WTC11 (cell line): ENCODE measurements around the gene ECM1. TPM values are rescaled to one million over a fixed set of nuclear protein-coding genes. Genes with fewer than 3 reads are reported as not detected.
A peak's percentile ranks its signal among the peaks of the same experiment; 100 is the strongest.

ENCODE experiments used
- ATAC-seq: fragments of 200-7000 bp; cut with Tn5 transposase; 2 replicates; pipeline ENCODE4 v1.10.0; 2021; ENCODE audit warnings: mild to moderate bottlenecking, moderate library complexity
- CTCF ChIA-PET: fragments of 300-600 bp; sonication (Branson Sonifier 250); formaldehyde crosslinking; loops from one replicate; lab custom pipeline; 2021; ENCODE audit warnings: antibody characterized with exemption; lab: Charles Lee
- POLR2A ChIA-PET: fragments of 350-600 bp; sonication (Branson Sonifier 250); formaldehyde crosslinking; loops from one replicate; lab custom pipeline; 2021; ENCODE audit warnings: antibody characterized with exemption; lab: Charles Lee
- DNase-seq: peaks from one replicate; pipeline ENCODE4 v3.0.0; 2021; ENCODE audit warnings: low spot score
- H3K27ac Mint-ChIP-seq: 2 replicates; pipeline ENCODE4 v1.8.0; 2021; ENCODE audit warnings: mixed read lengths
- H3K27me3 Mint-ChIP-seq: 2 replicates; pipeline ENCODE4 v1.8.0; 2021; ENCODE audit warnings: low read depth, mild to moderate bottlenecking, moderate library complexity, mixed read lengths
- H3K36me3 Mint-ChIP-seq: 2 replicates; pipeline ENCODE4 v1.8.0; 2021; ENCODE audit warnings: mixed read lengths
- H3K4me1 Mint-ChIP-seq: 2 replicates; pipeline ENCODE4 v1.8.0; 2022; ENCODE audit warnings: mixed read lengths
- H3K4me3 Mint-ChIP-seq: 2 replicates; pipeline ENCODE4 v1.8.0; 2021; ENCODE audit warnings: mild to moderate bottlenecking, moderate library complexity, mixed read lengths
- H3K9me3 Mint-ChIP-seq: 2 replicates; pipeline ENCODE4 v1.8.0; 2021; ENCODE audit warnings: mixed read lengths
- ATF1 ChIP-seq: sonication (generic); formaldehyde crosslinking; IDR thresholded peaks from 2 replicates; pipeline ENCODE4 v1.8.1; 2023; ENCODE audit warnings: mild to moderate bottlenecking, moderate library complexity, missing genetic modification reagents
- CBFB ChIP-seq: sonication (generic); formaldehyde crosslinking; IDR thresholded peaks from 2 replicates; pipeline ENCODE4 v1.8.1; 2022; ENCODE audit warnings: mild to moderate bottlenecking, low read depth, missing genetic modification reagents
- CREB1 ChIP-seq: sonication (generic); formaldehyde crosslinking; IDR thresholded peaks from 2 replicates; pipeline ENCODE4 v1.8.0; 2023; ENCODE audit warnings: mild to moderate bottlenecking, missing genetic modification reagents
- CREM ChIP-seq: sonication (generic); formaldehyde crosslinking; IDR thresholded peaks from 2 replicates; pipeline ENCODE4 v1.8.1; 2022; ENCODE audit warnings: mild to moderate bottlenecking, missing genetic modification reagents, moderate library complexity
- ETV6 ChIP-seq: sonication (generic); formaldehyde crosslinking; IDR thresholded peaks from 2 replicates; pipeline ENCODE4 v1.8.1; 2022; ENCODE audit warnings: mild to moderate bottlenecking, missing genetic modification reagents
- FOXJ3 ChIP-seq: sonication (generic); formaldehyde crosslinking; IDR thresholded peaks from 2 replicates; pipeline ENCODE4 v1.9.0; 2021; ENCODE audit warnings: missing genetic modification reagents, mild to moderate bottlenecking, borderline replicate concordance
- GABPB1 ChIP-seq: sonication (generic); formaldehyde crosslinking; IDR thresholded peaks from 2 replicates; pipeline ENCODE4 v1.8.1; 2023; ENCODE audit warnings: mild to moderate bottlenecking, missing genetic modification reagents
- MXD4 ChIP-seq: fragments of 250-450 bp; sonication (Bioruptor Pico); IDR thresholded peaks from 2 replicates; pipeline ENCODE4 v1.8.0; 2021; ENCODE audit warnings: mild to moderate bottlenecking, moderate library complexity, borderline replicate concordance
- NFATC4 ChIP-seq: fragments of 250-450 bp; sonication (Bioruptor Pico); IDR thresholded peaks from 2 replicates; pipeline ENCODE4 v1.9.0; 2021; ENCODE audit warnings: mild to moderate bottlenecking
- NFE2L1 ChIP-seq: sonication (generic); formaldehyde crosslinking; IDR thresholded peaks from 2 replicates; pipeline ENCODE4 v1.8.1; 2023; ENCODE audit warnings: missing genetic modification reagents
- NR2C2 ChIP-seq: sonication (generic); formaldehyde crosslinking; IDR thresholded peaks from 2 replicates; pipeline ENCODE4 v1.8.0; 2022; ENCODE audit warnings: mild to moderate bottlenecking, missing genetic modification reagents
- NR3C1 ChIP-seq: sonication (generic); formaldehyde crosslinking; conservative IDR thresholded peaks from 2 replicates; pipeline ENCODE4 v1.8.1; 2023; ENCODE audit warnings: low read depth, mild to moderate bottlenecking, missing genetic modification reagents
- PRRX2 ChIP-seq: fragments of 250-450 bp; sonication (Bioruptor Pico); IDR thresholded peaks from 2 replicates; pipeline ENCODE4 v1.8.0; 2021; ENCODE audit warnings: mild to moderate bottlenecking
- SP1 ChIP-seq: sonication (generic); formaldehyde crosslinking; conservative IDR thresholded peaks from 2 replicates; pipeline ENCODE4 v1.8.1; 2022; ENCODE audit warnings: missing genetic modification reagents
- TCF7 ChIP-seq: sonication (generic); formaldehyde crosslinking; IDR thresholded peaks from 2 replicates; pipeline ENCODE4 v1.8.0; 2022; ENCODE audit warnings: mild to moderate bottlenecking, low read depth, missing genetic modification reagents, moderate library complexity
- TEAD1 ChIP-seq: sonication (generic); formaldehyde crosslinking; IDR thresholded peaks from 2 replicates; pipeline ENCODE4 v1.8.0; 2022; ENCODE audit warnings: mild to moderate bottlenecking, missing genetic modification reagents
- TEAD4 ChIP-seq: sonication (generic); formaldehyde crosslinking; IDR thresholded peaks from 2 replicates; pipeline ENCODE4 v1.8.0; 2022; ENCODE audit warnings: mild to moderate bottlenecking, missing genetic modification reagents
- ZBTB21 ChIP-seq: sonication (generic); formaldehyde crosslinking; IDR thresholded peaks from 2 replicates; pipeline ENCODE4 v1.8.1; 2023; ENCODE audit warnings: mild to moderate bottlenecking, missing genetic modification reagents, borderline replicate concordance
- ZNF219 ChIP-seq: sonication (generic); formaldehyde crosslinking; IDR thresholded peaks from 2 replicates; pipeline ENCODE4 v1.8.0; 2023; ENCODE audit warnings: missing genetic modification reagents, mild to moderate bottlenecking, borderline replicate concordance
- ZNF263 ChIP-seq: sonication (generic); formaldehyde crosslinking; IDR thresholded peaks from 2 replicates; pipeline ENCODE4 v1.8.1; 2022; ENCODE audit warnings: low read depth, mild to moderate bottlenecking, moderate library complexity, missing genetic modification reagents
- total RNA-seq: library from RNA; stranded (reverse); gene quantifications from 3 replicates; pipeline ENCODE4 v1.2.3, GENCODE V29; 2021
- TF ChIP-seq, protein P1 (sequence below): sonication (generic); formaldehyde crosslinking; IDR thresholded peaks from 2 replicates; pipeline ENCODE4 v1.8.1; 2023; ENCODE audit warnings: mild to moderate bottlenecking, moderate library complexity, missing genetic modification reagents
- TF ChIP-seq, protein P2 (sequence below): sonication (generic); formaldehyde crosslinking; IDR thresholded peaks from 2 replicates; pipeline ENCODE4 v1.8.1; 2022; ENCODE audit warnings: mild to moderate bottlenecking, missing genetic modification reagents, moderate library complexity, borderline replicate concordance
- TF ChIP-seq, protein P3 (sequence below): fragments of 250-450 bp; sonication (Bioruptor Pico); IDR thresholded peaks from 2 replicates; pipeline ENCODE4 v1.8.0; 2021; ENCODE audit warnings: mild to moderate bottlenecking
- TF ChIP-seq, protein P4 (sequence below): sonication (generic); formaldehyde crosslinking; IDR thresholded peaks from 2 replicates; pipeline ENCODE4 v1.8.1; 2023; ENCODE audit warnings: mild to moderate bottlenecking, missing genetic modification reagents
- TF ChIP-seq, protein P5 (sequence below): sonication (generic); formaldehyde crosslinking; IDR thresholded peaks from 2 replicates; pipeline ENCODE4 v1.8.1; 2022; ENCODE audit warnings: low read depth, missing genetic modification reagents, borderline replicate concordance
- TF ChIP-seq, protein P6 (sequence below): sonication (generic); formaldehyde crosslinking; IDR thresholded peaks from 2 replicates; pipeline ENCODE4 v1.8.1; 2022; ENCODE audit warnings: missing genetic modification reagents, borderline replicate concordance
- TF ChIP-seq, protein P7 (sequence below): fragments of 200-600 bp; IDR thresholded peaks from 2 replicates; pipeline ENCODE4 v1.8.0; 2022; ENCODE audit warnings: antibody characterized with exemption

ECM1 gene
- total RNA-seq, 1 experiment from 2014 or later: 1.6 TPM

DNA sequence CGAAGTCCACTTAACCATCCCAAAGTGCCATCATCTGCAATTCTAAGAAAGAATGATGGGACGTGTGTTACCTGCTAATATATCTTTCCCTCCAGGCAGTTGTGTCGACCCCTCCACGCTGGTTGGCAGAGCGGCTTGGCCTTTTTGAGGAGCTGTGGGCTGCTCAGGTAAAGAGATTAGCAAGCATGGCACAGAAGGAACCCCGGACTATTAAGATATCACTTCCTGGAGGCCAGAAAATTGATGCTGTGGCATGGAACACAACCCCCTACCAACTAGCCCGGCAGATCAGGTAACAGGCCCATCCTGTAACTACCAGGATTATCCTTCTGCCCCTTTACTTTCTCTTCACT is 20.2 kb upstream of the ECM1 start:
- Mint-ChIP-seq H3K4me1 (peaks cover 5% of the 10 kb centered on the region; the same call in 1 of the 2 replicates), H3K27ac (peak overlapping the region; percentile 89), H3K4me3 (peak overlapping the region; percentile 99), H3K36me3 (peaks cover 32% of the 10 kb centered on the region), H3K9me3 (no peaks in the 10 kb centered on the region), H3K27me3 (no peaks in the 10 kb centered on the region)
- ChIA-PET CTCF (interaction anchor here (1.5 to 2.7 kb wide), 3 partner anchors 27 to 73 kb away, joined by 4 to 7 read pairs (median 5); partner anchors contain the start of gene FALEC), POLR2A (interaction anchor here (1.1 kb wide), 1 partner anchor 45 kb away, joined by 3 read pairs; no protein-coding TSS in a partner anchor)
- ATAC-seq: no peak
- no peak for TF ChIP-seq NR2C2 (CRISPR knock-in tag)
- TF ChIP-seq, protein P1, sequence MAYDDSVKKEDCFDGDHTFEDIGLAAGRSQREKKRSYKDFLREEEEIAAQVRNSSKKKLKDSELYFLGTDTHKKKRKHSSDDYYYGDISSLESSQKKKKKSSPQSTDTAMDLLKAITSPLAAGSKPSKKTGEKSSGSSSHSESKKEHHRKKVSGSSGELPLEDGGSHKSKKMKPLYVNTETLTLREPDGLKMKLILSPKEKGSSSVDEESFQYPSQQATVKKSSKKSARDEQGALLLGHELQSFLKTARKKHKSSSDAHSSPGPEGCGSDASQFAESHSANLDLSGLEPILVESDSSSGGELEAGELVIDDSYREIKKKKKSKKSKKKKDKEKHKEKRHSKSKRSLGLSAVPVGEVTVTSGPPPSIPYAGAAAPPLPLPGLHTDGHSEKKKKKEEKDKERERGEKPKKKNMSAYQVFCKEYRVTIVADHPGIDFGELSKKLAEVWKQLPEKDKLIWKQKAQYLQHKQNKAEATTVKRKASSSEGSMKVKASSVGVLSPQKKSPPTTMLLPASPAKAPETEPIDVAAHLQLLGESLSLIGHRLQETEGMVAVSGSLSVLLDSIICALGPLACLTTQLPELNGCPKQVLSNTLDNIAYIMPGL (CRISPR knock-in tag): no peak
- TF ChIP-seq GABPB1 (CRISPR knock-in tag): no peak
- TF ChIP-seq, protein P2, sequence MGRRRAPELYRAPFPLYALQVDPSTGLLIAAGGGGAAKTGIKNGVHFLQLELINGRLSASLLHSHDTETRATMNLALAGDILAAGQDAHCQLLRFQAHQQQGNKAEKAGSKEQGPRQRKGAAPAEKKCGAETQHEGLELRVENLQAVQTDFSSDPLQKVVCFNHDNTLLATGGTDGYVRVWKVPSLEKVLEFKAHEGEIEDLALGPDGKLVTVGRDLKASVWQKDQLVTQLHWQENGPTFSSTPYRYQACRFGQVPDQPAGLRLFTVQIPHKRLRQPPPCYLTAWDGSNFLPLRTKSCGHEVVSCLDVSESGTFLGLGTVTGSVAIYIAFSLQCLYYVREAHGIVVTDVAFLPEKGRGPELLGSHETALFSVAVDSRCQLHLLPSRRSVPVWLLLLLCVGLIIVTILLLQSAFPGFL: no peak
- no peak for TF ChIP-seq ATF1
- TF ChIP-seq CREB1 (CRISPR knock-in tag): no peak
- no peak for TF ChIP-seq FOXJ3 (CRISPR knock-in tag)
- TF ChIP-seq ZNF263 (CRISPR knock-in tag): no peak
- TF ChIP-seq ETV6 (CRISPR knock-in tag): no peak
- no peak for TF ChIP-seq NR3C1 (CRISPR knock-in tag)
- TF ChIP-seq, protein P3, sequence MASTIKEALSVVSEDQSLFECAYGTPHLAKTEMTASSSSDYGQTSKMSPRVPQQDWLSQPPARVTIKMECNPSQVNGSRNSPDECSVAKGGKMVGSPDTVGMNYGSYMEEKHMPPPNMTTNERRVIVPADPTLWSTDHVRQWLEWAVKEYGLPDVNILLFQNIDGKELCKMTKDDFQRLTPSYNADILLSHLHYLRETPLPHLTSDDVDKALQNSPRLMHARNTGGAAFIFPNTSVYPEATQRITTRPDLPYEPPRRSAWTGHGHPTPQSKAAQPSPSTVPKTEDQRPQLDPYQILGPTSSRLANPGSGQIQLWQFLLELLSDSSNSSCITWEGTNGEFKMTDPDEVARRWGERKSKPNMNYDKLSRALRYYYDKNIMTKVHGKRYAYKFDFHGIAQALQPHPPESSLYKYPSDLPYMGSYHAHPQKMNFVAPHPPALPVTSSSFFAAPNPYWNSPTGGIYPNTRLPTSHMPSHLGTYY (CRISPR knock-in tag): no peak
- TF ChIP-seq ZNF219: no peak
- TF ChIP-seq ZBTB21 (CRISPR knock-in tag): no peak
- no peak for TF ChIP-seq TEAD4
- TF ChIP-seq, protein P4, sequence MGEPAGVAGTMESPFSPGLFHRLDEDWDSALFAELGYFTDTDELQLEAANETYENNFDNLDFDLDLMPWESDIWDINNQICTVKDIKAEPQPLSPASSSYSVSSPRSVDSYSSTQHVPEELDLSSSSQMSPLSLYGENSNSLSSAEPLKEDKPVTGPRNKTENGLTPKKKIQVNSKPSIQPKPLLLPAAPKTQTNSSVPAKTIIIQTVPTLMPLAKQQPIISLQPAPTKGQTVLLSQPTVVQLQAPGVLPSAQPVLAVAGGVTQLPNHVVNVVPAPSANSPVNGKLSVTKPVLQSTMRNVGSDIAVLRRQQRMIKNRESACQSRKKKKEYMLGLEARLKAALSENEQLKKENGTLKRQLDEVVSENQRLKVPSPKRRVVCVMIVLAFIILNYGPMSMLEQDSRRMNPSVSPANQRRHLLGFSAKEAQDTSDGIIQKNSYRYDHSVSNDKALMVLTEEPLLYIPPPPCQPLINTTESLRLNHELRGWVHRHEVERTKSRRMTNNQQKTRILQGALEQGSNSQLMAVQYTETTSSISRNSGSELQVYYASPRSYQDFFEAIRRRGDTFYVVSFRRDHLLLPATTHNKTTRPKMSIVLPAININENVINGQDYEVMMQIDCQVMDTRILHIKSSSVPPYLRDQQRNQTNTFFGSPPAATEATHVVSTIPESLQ (CRISPR knock-in tag): no peak
- TF ChIP-seq NFATC4: no peak
- TF ChIP-seq NFE2L1: no peak
- DNase-seq: no peak

DNA sequence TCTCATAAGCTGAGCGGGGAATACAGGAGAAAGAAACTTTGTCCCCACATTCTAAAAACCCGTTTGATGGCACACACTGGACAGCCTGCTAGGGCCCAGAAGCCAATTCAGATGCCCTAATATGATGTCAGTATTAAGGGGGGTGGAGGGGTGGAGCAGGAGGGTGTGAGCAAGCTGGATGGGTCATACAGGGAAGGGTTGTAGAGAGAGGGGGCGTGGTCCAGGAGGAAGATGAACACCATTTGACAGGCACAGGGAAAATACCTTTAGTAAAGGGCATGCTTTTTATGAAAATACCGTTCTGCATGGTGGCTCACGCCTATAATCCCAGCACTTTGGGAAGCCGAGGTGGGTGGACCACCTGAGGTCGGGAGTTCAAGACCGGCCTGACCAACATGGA is 14.7 kb upstream of the ECM1 start:
- peak; percentile 3 for DNase-seq
- Mint-ChIP-seq H3K27ac (no peak overlapping the region), H3K9me3 (no peaks in the 10 kb centered on the region), H3K27me3 (no peaks in the 10 kb centered on the region), H3K36me3 (peaks cover 63% of the 10 kb centered on the region), H3K4me3 (no peak overlapping the region), H3K4me1 (0 out of 2 replicates have a peak, but pooled peaks cover 2% of the 10 kb centered on the region)
- ATAC-seq: no peak
- ChIA-PET POLR2A (no interaction called here), CTCF (no interaction called here)
- TF ChIP-seq CBFB (CRISPR knock-in tag) (no peak), MXD4 (CRISPR knock-in tag) (no peak), NR3C1 (CRISPR knock-in tag) (no peak), SP1 (CRISPR knock-in tag) (no peak), CREM (no peak), NFE2L1 (no peak), NFATC4 (no peak), TCF7 (no peak), TEAD1 (CRISPR knock-in tag) (no peak), FOXJ3 (CRISPR knock-in tag) (no peak), PRRX2 (CRISPR knock-in tag) (no peak)
- TF ChIP-seq, protein P5, sequence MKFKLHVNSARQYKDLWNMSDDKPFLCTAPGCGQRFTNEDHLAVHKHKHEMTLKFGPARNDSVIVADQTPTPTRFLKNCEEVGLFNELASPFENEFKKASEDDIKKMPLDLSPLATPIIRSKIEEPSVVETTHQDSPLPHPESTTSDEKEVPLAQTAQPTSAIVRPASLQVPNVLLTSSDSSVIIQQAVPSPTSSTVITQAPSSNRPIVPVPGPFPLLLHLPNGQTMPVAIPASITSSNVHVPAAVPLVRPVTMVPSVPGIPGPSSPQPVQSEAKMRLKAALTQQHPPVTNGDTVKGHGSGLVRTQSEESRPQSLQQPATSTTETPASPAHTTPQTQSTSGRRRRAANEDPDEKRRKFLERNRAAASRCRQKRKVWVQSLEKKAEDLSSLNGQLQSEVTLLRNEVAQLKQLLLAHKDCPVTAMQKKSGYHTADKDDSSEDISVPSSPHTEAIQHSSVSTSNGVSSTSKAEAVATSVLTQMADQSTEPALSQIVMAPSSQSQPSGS: no peak
- TF ChIP-seq, protein P6, sequence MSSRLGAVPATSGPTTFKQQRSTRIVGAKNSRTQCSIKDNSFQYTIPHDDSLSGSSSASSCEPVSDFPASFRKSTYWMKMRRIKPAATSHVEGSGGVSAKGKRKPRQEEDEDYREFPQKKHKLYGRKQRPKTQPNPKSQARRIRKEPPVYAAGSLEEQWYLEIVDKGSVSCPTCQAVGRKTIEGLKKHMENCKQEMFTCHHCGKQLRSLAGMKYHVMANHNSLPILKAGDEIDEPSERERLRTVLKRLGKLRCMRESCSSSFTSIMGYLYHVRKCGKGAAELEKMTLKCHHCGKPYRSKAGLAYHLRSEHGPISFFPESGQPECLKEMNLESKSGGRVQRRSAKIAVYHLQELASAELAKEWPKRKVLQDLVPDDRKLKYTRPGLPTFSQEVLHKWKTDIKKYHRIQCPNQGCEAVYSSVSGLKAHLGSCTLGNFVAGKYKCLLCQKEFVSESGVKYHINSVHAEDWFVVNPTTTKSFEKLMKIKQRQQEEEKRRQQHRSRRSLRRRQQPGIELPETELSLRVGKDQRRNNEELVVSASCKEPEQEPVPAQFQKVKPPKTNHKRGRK: no peak
- TF ChIP-seq, protein P7, sequence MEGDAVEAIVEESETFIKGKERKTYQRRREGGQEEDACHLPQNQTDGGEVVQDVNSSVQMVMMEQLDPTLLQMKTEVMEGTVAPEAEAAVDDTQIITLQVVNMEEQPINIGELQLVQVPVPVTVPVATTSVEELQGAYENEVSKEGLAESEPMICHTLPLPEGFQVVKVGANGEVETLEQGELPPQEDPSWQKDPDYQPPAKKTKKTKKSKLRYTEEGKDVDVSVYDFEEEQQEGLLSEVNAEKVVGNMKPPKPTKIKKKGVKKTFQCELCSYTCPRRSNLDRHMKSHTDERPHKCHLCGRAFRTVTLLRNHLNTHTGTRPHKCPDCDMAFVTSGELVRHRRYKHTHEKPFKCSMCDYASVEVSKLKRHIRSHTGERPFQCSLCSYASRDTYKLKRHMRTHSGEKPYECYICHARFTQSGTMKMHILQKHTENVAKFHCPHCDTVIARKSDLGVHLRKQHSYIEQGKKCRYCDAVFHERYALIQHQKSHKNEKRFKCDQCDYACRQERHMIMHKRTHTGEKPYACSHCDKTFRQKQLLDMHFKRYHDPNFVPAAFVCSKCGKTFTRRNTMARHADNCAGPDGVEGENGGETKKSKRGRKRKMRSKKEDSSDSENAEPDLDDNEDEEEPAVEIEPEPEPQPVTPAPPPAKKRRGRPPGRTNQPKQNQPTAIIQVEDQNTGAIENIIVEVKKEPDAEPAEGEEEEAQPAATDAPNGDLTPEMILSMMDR: no peak
